Measurements from ENCODE around the gene TRIM15.
"Not testable (repeated sequence)": the region's sequence is repeated elsewhere in the genome, so short reads cannot be mapped to it uniquely, and the experiment has no call there.

The TRIM15 gene

GRCh38 chr6:30163090-30163917, at the start of gene TRIM15:
Gene TRIM15, plus strand, starts transcription at chr6:30163546. Its CDS starts 139 bp downstream, at chr6:30163685.
- peak in 1 of 2 donors; percentile 24 for DNase-seq (ENCODE audit: low read depth in 2 of 2)

DNA sequence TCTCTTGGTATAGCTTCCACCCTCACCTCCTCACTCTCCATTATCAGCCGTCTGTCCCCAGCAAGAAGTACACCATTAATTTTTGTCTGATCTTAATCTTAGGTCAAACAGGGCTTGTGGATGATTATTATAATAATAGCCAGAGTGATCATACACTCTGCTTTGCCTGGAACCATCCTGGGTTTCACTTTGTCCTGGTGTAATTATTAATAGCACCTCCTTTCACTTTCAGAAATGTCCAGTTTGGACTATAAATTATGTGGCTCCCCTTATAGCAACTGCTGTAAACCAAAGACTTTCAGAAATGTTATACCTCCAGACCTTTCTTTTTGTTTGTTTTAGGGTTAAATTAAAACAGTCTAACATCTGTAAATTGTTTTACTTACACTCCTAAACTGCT, 49.5 kb upstream of the TRIM15 start:
- DNase-seq (ENCODE audit: low read depth in 2 of 2) = no peak

DNA sequence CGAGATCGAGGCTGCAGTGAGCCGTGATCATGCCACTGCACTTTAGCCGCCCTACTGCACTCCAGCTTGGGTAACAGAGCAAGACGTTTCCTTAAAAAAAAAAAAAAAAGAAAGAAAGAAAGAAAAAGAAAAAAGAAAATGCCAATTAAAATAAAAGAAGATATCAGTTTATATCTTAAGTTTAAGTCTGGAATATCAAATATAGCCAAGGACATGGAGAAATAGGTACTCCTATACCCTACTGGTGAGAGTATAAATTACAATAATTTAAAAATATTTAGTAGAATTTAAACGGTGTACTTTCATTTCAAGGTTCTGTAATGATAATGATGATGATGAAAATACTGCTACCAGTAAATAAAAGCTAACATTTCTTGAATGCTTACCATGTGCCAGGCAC, 46.6 kb upstream of the TRIM15 start:
- DNase-seq (ENCODE audit: low read depth in 2 of 2) = no peak

- DNase-seq (ENCODE audit: low read depth in 2 of 2) = not testable (repeated sequence)
These were observed 44.7 kb upstream of the TRIM15 start for GRCh38 chr6:30118691-30119090.

GRCh38 chr6:30121446-30122366, 41.6 kb upstream of the TRIM15 start:
- no peak for DNase-seq (ENCODE audit: low read depth in 2 of 2)

- DNase-seq (ENCODE audit: low read depth in 2 of 2) = no peak
These were observed 40.8 kb upstream of the TRIM15 start for GRCh38 chr6:30122515-30122914.

GRCh38 chr6:30127238-30128093, 35.9 kb upstream of the TRIM15 start:
- DNase-seq (ENCODE audit: low read depth in 2 of 2) = no peak

GRCh38 chr6:30129265-30130178, 33.8 kb upstream of the TRIM15 start:
- no peak for DNase-seq (ENCODE audit: low read depth in 2 of 2)

GRCh38 chr6:30130179-30130679, 33.1 kb upstream of the TRIM15 start:
- DNase-seq (ENCODE audit: low read depth in 2 of 2) = no peak

DNA sequence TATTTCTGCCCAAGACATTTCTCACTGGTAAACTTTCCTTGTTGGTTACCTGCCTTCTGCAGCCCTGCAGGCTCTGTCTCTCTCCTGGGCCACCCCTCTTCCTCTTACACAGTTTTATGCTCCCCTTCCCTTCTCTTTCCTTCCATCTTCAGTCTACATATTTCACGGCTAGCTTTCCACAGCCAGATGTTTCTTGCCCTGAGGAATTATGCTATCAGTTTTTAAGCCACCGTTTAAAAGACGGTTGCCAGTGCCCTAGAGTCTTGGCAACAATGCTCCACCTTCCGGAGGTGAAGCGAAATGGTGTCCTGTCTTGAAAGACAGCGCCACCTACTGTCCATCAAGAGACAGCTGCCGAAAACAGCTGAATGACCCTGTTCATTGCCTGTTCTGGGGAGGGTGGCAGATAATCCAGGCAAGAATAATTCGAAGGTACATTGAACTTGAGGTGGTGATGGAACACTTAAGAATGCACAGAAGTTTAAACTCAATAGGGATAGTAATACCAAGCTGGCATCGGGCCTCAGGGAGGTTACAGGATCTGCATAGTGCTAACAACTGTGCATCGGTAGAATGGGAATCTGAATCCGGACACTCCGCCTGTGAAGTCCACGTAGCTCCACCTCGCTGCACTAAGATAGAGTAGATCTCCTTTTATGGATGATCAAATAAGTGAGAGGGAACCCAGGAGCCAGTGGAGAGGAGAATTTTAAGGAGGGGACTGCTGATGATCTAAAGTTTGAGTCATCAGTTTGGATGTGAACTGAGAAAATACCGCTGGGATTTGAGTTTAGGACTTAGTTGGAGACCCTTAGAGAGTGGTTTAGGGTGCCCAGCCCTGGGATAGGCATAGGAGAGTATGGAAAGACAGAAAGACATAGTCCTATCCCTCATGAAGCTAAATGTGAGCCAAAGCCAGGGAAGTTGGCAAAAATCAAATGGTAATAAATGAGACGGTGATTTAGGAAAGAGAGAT, 32.2 kb upstream of the TRIM15 start:
- peak; percentile 40 to 55 for DNase-seq (ENCODE audit: low read depth in 2 of 2)

- no peak for DNase-seq (ENCODE audit: low read depth in 2 of 2)
These were observed 31.3 kb upstream of the TRIM15 start for GRCh38 chr6:30131947-30132497.

GRCh38 chr6:30135147-30135546, 28.2 kb upstream of the TRIM15 start:
- DNase-seq (ENCODE audit: low read depth in 2 of 2) = no peak

GRCh38 chr6:30135757-30136156, 27.6 kb upstream of the TRIM15 start, which contains the start of gene TRIM40:
Gene TRIM40, plus strand, starts transcription at chr6:30136140. Its CDS starts 897 bp downstream, at chr6:30137037.
- no peak for DNase-seq (ENCODE audit: low read depth in 2 of 2)

- DNase-seq (ENCODE audit: low read depth in 2 of 2) = no peak
These were observed 26.6 kb upstream of the TRIM15 start for GRCh38 chr6:30136570-30137286.

- DNase-seq (ENCODE audit: low read depth in 2 of 2) = not testable (repeated sequence)
These were observed 23.1 kb upstream of the TRIM15 start for GRCh38 chr6:30140240-30140639.

DNA sequence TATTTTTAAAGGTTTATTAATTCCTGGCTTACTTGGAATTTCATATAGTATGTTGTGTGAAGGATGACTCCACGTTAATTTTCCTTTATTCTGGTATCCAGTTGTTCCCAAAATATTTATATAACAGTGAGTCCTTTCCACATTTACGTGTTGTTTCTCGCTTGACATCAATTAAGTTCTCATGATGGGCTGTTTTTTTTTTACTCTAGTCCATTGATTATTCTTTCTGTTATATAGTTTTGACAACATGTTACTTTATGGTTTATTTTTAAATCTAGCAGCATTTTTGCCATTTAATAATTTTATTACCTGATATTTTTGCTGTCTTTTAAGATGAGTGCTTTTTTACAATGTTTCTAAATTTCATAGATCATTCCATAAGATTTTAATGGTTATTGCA, 20.7 kb upstream of the TRIM15 start:
- no peak for DNase-seq (ENCODE audit: low read depth in 2 of 2)

- no peak for DNase-seq (ENCODE audit: low read depth in 2 of 2)
These were observed 19.6 kb upstream of the TRIM15 start for GRCh38 chr6:30143780-30144179.

- no peak for DNase-seq (ENCODE audit: low read depth in 2 of 2)
These were observed 18.5 kb upstream of the TRIM15 start for GRCh38 chr6:30144811-30145210.

All from activated CD8-positive, alpha-beta memory T cell treated with anti-CD3 and anti-CD28 coated beads for 4 hours (primary cell).